Transverse colon (tissue), 4 donors: ENCODE data around the gene TRPV4. TPM values are rescaled to one million over a fixed set of nuclear protein-coding genes. Genes with fewer than 3 reads are reported as not detected.

Experiments used
- DNase-seq: peaks from one replicate; pipeline ENCODE4 v3.0.0-alpha.2; 2019
- H3K27ac ChIP-seq, 4 donors: fragments of 200-600 bp; sonication (generic); 2 replicates each; pipeline ENCODE4 v1.5.1; 2016 to 2018; ENCODE audit warnings: inconsistent platforms in 4 of 4
- H3K27me3 ChIP-seq: fragments of 200-600 bp; sonication (generic); 2 replicates; pipeline ENCODE4 v1.5.1; 2017; ENCODE audit warnings: inconsistent platforms
- H3K36me3 ChIP-seq, 4 donors: fragments of 200-600 bp; sonication (generic); 2 replicates each; pipeline ENCODE4 v1.5.1; 2017 to 2019; ENCODE audit warnings: inconsistent platforms in 4 of 4
- H3K4me1 ChIP-seq, 4 donors: fragments of 200-600 bp; sonication (generic); 2 replicates each; pipeline ENCODE4 v1.5.1; 2017 to 2020; ENCODE audit warnings: inconsistent platforms in 4 of 4
- H3K4me3 ChIP-seq, 4 donors: fragments of 200-600 bp; sonication (generic); 1 replicate in 1 of 4; 2 replicates in 3 of 4; pipeline versions ENCODE4 v1.5.1 to v1.6.1; 2017 to 2019; ENCODE audit warnings: inconsistent platforms in 4 of 4
- H3K9me3 ChIP-seq, 2 donors: fragments of 200-600 bp; sonication (generic); 2 replicates each; pipeline ENCODE4 v1.5.1; 2017 to 2019; ENCODE audit warnings: inconsistent platforms in 2 of 2
- CTCF ChIP-seq, 5 experiments: fragments of 200-600 bp in 3 of 5; fragments of 450-650 bp in 2 of 5; sonication (generic) in 3 of 5; IDR thresholded peaks; 1 replicate in 2 of 5; 2 replicates in 3 of 5; pipeline ENCODE4 v1.5.1; 2016 to 2017; ENCODE audit warnings: antibody characterized with exemption in 5 of 5, inconsistent platforms in 3 of 5, mild to moderate bottlenecking in 2 of 5, moderate library complexity in 1 of 5
- EP300 ChIP-seq: sonication (generic); formaldehyde crosslinking; IDR thresholded peaks from one replicate; pipeline ENCODE4 v1.6.1; 2017; ENCODE audit warnings: antibody characterized with exemption, low read depth
- POLR2A ChIP-seq: fragments of 450-650 bp; IDR thresholded peaks from one replicate; pipeline ENCODE4 v1.6.1; 2016; ENCODE audit warnings: antibody characterized with exemption, mild to moderate bottlenecking, moderate library complexity
- POLR2AphosphoS5 ChIP-seq, 3 donors: sonication (generic); formaldehyde crosslinking; IDR thresholded peaks; one replicate each; pipeline ENCODE4 v1.6.1; 2016; ENCODE audit warnings: antibody characterized with exemption in 3 of 3
- WGBS, 2 donors: methylation state at CpG; one replicate each; pipeline ENCODE4 v1.1.5; 2018; ENCODE audit warnings: low coverage in 1 of 2; 5-methylcytosine and 5-hydroxymethylcytosine counted together
- in situ Hi-C, 4 donors: fragments of 200-750 bp; cut with MboI; loops; one replicate each; pipeline versions ENCODE4 v1.15.0 to v1.15.1; 2017; ENCODE audit warnings: low sequenced_read_pairs in 3 of 4, low pct_ligation_motif_present in 1 of 4, low pct_unique_long_range_greater_than_20kb in 1 of 4
- intact Hi-C: fragments of 100-400 bp; cut with DNase I; formaldehyde crosslinking; loops from one replicate; pipeline ENCODE4 v1.15.1; 2023; ENCODE audit warnings: low total_unique reads
- total RNA-seq, 4 donors: library from RNA; depleted of rRNA; stranded (reverse); fragments of >200 nt; gene quantifications; one replicate each; pipeline ENCODE4 v1.1.0, GENCODE V29; 2016

The TRPV4 gene
- total RNA-seq, 4 donors from 2014 or later: 0.27 TPM; not detected in 3

GRCh38 chr12:109804820-109805761, 28.1 kb downstream of the TRPV4 start:
- TF ChIP-seq CTCF (IDR thresholded peaks at IDR 0.05) (peak; percentile 92 to 98 (median 98)), POLR2AphosphoS5 (IDR thresholded peaks at IDR 0.05) (no peak)
- in situ Hi-C loops (loop anchor here in 2 of 4 donors (10.0 kb wide), 2 partner anchors 70 to 80 kb away; partner anchors contain the start of gene GLTP (in 1 of the 2)), intact Hi-C loops (loop anchor here (1.0 kb wide), 2 partner anchors 40 to 75 kb away; partner anchors contain the start of gene GLTP)
- Histone ChIP-seq H3K27me3 (no peaks in the 10 kb centered on the region), H3K27ac (no peak overlapping the region), H3K9me3 (no peaks in the 10 kb centered on the region), H3K36me3 (no peaks in the 10 kb centered on the region), H3K4me1 (no peaks in the 10 kb centered on the region), H3K4me3 (no peak overlapping the region)
- 34 to 100% methylated on average over 1 to 12 of the region's 12 CpGs for WGBS, 2 donors
- peak; percentile 72 for DNase-seq

GRCh38 chr12:109803678-109804077, 29.5 kb downstream of the TRPV4 start:
- WGBS, 2 donors: 75% methylated on average over 3 of the region's 3 CpGs; no CpG with 5 or more reads in 1 of the 2 donors
- Histone ChIP-seq H3K36me3 (no peaks in the 10 kb centered on the region), H3K27ac (no peak overlapping the region), H3K27me3 (no peaks in the 10 kb centered on the region), H3K4me1 (no peaks in the 10 kb centered on the region), H3K9me3 (no peaks in the 10 kb centered on the region), H3K4me3 (no peak overlapping the region)
- DNase-seq: no peak
- in situ Hi-C loops: loop anchor here in 2 of 4 donors (10.0 kb wide), 2 partner anchors 71 to 81 kb away; partner anchors contain the start of gene GLTP (in 1 of the 2)
- TF ChIP-seq POLR2A (no peak), CTCF (IDR thresholded peaks at IDR 0.05) (no peak), POLR2AphosphoS5 (IDR thresholded peaks at IDR 0.05) (no peak), EP300 (no peak)
- intact Hi-C loops: no loop called here

GRCh38 chr12:109802828-109803227, 30.4 kb downstream of the TRPV4 start:
- Histone ChIP-seq H3K36me3 (no peaks in the 10 kb centered on the region), H3K27ac (no peak overlapping the region), H3K4me1 (no peaks in the 10 kb centered on the region), H3K9me3 (no peaks in the 10 kb centered on the region), H3K4me3 (no peak overlapping the region), H3K27me3 (no peaks in the 10 kb centered on the region)
- intact Hi-C loops (no loop called here), in situ Hi-C loops (loop anchor here in 2 of 4 donors (10.0 kb wide), 2 partner anchors 72 to 82 kb away; partner anchors contain the start of gene GLTP (in 1 of the 2))
- no peak for TF ChIP-seq EP300
- no peak for TF ChIP-seq CTCF (IDR thresholded peaks at IDR 0.05)
- WGBS, 2 donors: 88 to 100% methylated on average over 1 to 15 of the region's 15 CpGs
- no peak for DNase-seq

GRCh38 chr12:109800536-109800935, 32.7 kb downstream of the TRPV4 start:
- Histone ChIP-seq H3K27me3 (no peaks in the 10 kb centered on the region), H3K36me3 (no peaks in the 10 kb centered on the region), H3K9me3 (no peaks in the 10 kb centered on the region), H3K27ac (no peak overlapping the region), H3K4me3 (no peak overlapping the region), H3K4me1 (no peaks in the 10 kb centered on the region)
- intact Hi-C loops (no loop called here), in situ Hi-C loops (loop anchor here in 2 of 4 donors (10.0 kb wide), 2 partner anchors 74 to 84 kb away; partner anchors contain the start of gene GLTP (in 1 of the 2))
- WGBS, 2 donors: 92% methylated on average over 12 of the region's 13 CpGs; no CpG with 5 or more reads in 1 of the 2 donors
- DNase-seq: no peak
- TF ChIP-seq CTCF (IDR thresholded peaks at IDR 0.05): no peak
- TF ChIP-seq POLR2AphosphoS5 (IDR thresholded peaks at IDR 0.05): no peak
- TF ChIP-seq POLR2A: no peak
